Transverse colon (tissue), 4 donors: ENCODE measurements around the gene CHRND. TPM values are rescaled to one million over a fixed set of nuclear protein-coding genes. Genes with fewer than 3 reads are reported as not detected.

ENCODE experiments used
- DNase-seq: peaks from one replicate; pipeline ENCODE4 v3.0.0-alpha.2; 2019
- H3K27ac ChIP-seq, 4 donors: fragments of 200-600 bp; sonication (generic); 2 replicates each; pipeline ENCODE4 v1.5.1; 2016 to 2018; ENCODE audit warnings: inconsistent platforms in 4 of 4
- H3K27me3 ChIP-seq: fragments of 200-600 bp; sonication (generic); 2 replicates; pipeline ENCODE4 v1.5.1; 2017; ENCODE audit warnings: inconsistent platforms
- H3K36me3 ChIP-seq, 4 donors: fragments of 200-600 bp; sonication (generic); 2 replicates each; pipeline ENCODE4 v1.5.1; 2017 to 2019; ENCODE audit warnings: inconsistent platforms in 4 of 4
- H3K4me1 ChIP-seq, 4 donors: fragments of 200-600 bp; sonication (generic); 2 replicates each; pipeline ENCODE4 v1.5.1; 2017 to 2020; ENCODE audit warnings: inconsistent platforms in 4 of 4
- H3K4me3 ChIP-seq, 4 donors: fragments of 200-600 bp; sonication (generic); 1 replicate in 1 of 4; 2 replicates in 3 of 4; pipeline versions ENCODE4 v1.5.1 to v1.6.1; 2017 to 2019; ENCODE audit warnings: inconsistent platforms in 4 of 4
- H3K9me3 ChIP-seq, 2 donors: fragments of 200-600 bp; sonication (generic); 2 replicates each; pipeline ENCODE4 v1.5.1; 2017 to 2019; ENCODE audit warnings: inconsistent platforms in 2 of 2
- CTCF ChIP-seq, 5 experiments: fragments of 200-600 bp in 3 of 5; fragments of 450-650 bp in 2 of 5; sonication (generic) in 3 of 5; IDR thresholded peaks; 1 replicate in 2 of 5; 2 replicates in 3 of 5; pipeline ENCODE4 v1.5.1; 2016 to 2017; ENCODE audit warnings: antibody characterized with exemption in 5 of 5, inconsistent platforms in 3 of 5, mild to moderate bottlenecking in 2 of 5, moderate library complexity in 1 of 5
- EP300 ChIP-seq: sonication (generic); formaldehyde crosslinking; IDR thresholded peaks from one replicate; pipeline ENCODE4 v1.6.1; 2017; ENCODE audit warnings: antibody characterized with exemption, low read depth
- POLR2A ChIP-seq: fragments of 450-650 bp; IDR thresholded peaks from one replicate; pipeline ENCODE4 v1.6.1; 2016; ENCODE audit warnings: antibody characterized with exemption, mild to moderate bottlenecking, moderate library complexity
- POLR2AphosphoS5 ChIP-seq, 3 donors: sonication (generic); formaldehyde crosslinking; IDR thresholded peaks; one replicate each; pipeline ENCODE4 v1.6.1; 2016; ENCODE audit warnings: antibody characterized with exemption in 3 of 3
- WGBS, 2 donors: methylation state at CpG; one replicate each; pipeline ENCODE4 v1.1.5; 2018; ENCODE audit warnings: low coverage in 1 of 2; 5-methylcytosine and 5-hydroxymethylcytosine counted together
- in situ Hi-C, 4 donors: fragments of 200-750 bp; cut with MboI; loops; one replicate each; pipeline versions ENCODE4 v1.15.0 to v1.15.1; 2017; ENCODE audit warnings: low sequenced_read_pairs in 3 of 4, low pct_ligation_motif_present in 1 of 4, low pct_unique_long_range_greater_than_20kb in 1 of 4
- intact Hi-C: fragments of 100-400 bp; cut with DNase I; formaldehyde crosslinking; loops from one replicate; pipeline ENCODE4 v1.15.1; 2023; ENCODE audit warnings: low total_unique reads
- total RNA-seq, 4 donors: library from RNA; depleted of rRNA; stranded (reverse); fragments of >200 nt; gene quantifications; one replicate each; pipeline ENCODE4 v1.1.0, GENCODE V29; 2016

The CHRND gene
- total RNA-seq, 4 donors from 2014 or later = not detected

DNA sequence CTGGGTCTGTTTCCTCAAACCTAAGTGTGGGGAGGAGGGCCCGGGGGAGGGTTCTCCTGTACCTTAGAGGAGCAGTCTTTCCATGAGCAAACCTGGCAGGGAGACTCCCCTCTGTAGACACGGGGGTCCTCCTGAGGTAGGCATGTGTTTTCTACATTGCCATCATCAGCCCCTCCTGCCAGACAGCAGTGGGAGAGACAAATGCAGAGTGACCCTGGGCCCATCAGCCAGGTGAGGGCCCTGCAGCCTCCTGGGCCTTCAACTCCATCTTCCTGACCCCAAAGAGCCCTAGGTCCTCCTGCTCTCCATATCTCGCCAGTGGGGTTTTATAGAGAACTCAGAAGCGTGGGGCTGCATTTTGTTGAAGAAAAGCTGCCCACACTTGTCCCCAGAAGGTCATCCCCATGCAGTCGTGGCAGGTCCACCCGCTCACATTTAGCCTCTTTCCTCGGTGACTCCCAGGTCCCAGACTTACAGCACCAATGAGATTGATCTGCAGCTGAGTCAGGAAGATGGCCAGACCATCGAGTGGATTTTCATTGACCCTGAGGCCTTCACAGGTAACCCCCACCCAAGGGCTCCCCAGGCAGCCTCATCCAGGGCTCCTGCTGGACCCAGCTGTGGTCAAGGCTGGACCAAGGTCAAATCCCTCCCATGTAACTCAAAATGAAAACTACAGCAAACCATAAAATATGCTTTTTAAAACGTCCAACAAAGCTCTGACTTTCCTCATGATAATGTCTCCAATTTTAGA, 16.2 kb downstream of the CHRND start:
- Histone ChIP-seq H3K27me3 (peaks cover 33% of the 10 kb centered on the region), H3K4me3 (no peak overlapping the region), H3K4me1 (no peaks in the 10 kb centered on the region), H3K36me3 (no peaks in the 10 kb centered on the region), H3K27ac (no peak overlapping the region), H3K9me3 (no peaks in the 10 kb centered on the region)
- DNase-seq = no peak
- intact Hi-C loops = no loop called here
- 64% methylated on average over 9 of the region's 9 CpGs; no CpG with 5 or more reads in 1 of the 2 donors for whole genome bisulfite sequencing, 2 donors
- in situ Hi-C loops = no loop called here
- no peak for TF ChIP-seq POLR2A
- no peak for TF ChIP-seq POLR2AphosphoS5 (IDR thresholded peaks at IDR 0.05)
- TF ChIP-seq EP300 = no peak
- no peak for TF ChIP-seq CTCF (IDR thresholded peaks at IDR 0.05)

- Histone ChIP-seq H3K27me3 (peaks cover 26% of the 10 kb centered on the region), H3K4me1 (no peaks in the 10 kb centered on the region), H3K4me3 (no peak overlapping the region), H3K36me3 (no peaks in the 10 kb centered on the region), H3K9me3 (no peaks in the 10 kb centered on the region), H3K27ac (no peak overlapping the region)
- intact Hi-C loops (no loop called here), in situ Hi-C loops (no loop called here)
- TF ChIP-seq EP300 (no peak), POLR2AphosphoS5 (IDR thresholded peaks at IDR 0.05) (no peak), POLR2A (no peak), CTCF (IDR thresholded peaks at IDR 0.05) (no peak)
- WGBS, 2 donors = 88 to 90% methylated on average over 6 to 20 of the region's 20 CpGs
- DNase-seq = no peak
These were observed 16.9 kb downstream of the CHRND start for GRCh38 chr2:232542715-232543467.

GRCh38 chr2:232543491-232543890, 17.5 kb downstream of the CHRND start:
- TF ChIP-seq POLR2A = no peak
- TF ChIP-seq EP300 = no peak
- no peak for TF ChIP-seq POLR2AphosphoS5 (IDR thresholded peaks at IDR 0.05)
- TF ChIP-seq CTCF (IDR thresholded peaks at IDR 0.05) = no peak
- no peaks in the 10 kb centered on the region for H3K36me3 ChIP-seq
- H3K27ac ChIP-seq = no peak overlapping the region
- H3K4me3 ChIP-seq = no peak overlapping the region
- peaks cover 21% of the 10 kb centered on the region for H3K27me3 ChIP-seq
- in situ Hi-C loops (no loop called here), intact Hi-C loops (no loop called here)
- H3K9me3 ChIP-seq = no peaks in the 10 kb centered on the region
- H3K4me1 ChIP-seq = no peaks in the 10 kb centered on the region
- 94% methylated on average over 14 of the region's 14 CpGs; no CpG with 5 or more reads in 1 of the 2 donors for WGBS, 2 donors
- no peak for DNase-seq

DNA sequence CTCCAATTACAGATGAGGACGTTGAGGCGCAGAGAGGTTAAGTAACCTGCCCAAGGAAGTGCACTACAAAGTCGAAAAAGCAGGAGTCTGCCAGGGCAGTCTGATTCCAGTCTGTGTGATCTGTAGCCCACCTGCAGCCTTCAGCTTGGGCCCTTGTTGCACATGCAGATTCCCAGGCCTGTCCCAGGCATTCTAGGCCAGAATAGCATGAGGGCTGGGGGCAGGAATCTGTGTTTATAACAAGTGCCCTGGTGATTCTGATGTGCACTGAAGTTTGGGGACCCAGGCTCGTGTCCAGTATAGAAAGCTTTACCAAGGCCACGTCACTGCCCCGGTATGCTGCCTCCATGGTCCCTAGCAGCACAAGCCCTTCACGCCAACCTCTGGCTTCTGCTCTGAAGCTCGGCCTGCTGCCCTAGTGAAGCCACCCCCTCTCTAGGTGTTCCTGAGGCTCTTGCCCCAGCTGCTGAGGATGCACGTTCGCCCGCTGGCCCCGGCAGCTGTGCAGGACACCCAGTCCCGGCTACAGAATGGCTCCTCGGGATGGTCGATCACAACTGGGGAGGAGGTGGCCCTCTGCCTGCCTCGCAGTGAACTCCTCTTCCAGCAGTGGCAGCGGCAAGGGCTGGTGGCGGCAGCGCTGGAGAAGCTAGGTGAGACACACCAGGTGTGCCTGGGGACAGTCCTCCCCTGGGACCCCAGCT, 18.1 kb downstream of the CHRND start:
- no peak for TF ChIP-seq CTCF (IDR thresholded peaks at IDR 0.05)
- TF ChIP-seq EP300 = no peak
- TF ChIP-seq POLR2A = no peak
- no peak for TF ChIP-seq POLR2AphosphoS5 (IDR thresholded peaks at IDR 0.05)
- Histone ChIP-seq H3K36me3 (no peaks in the 10 kb centered on the region), H3K4me1 (peaks cover 0 to under 1% (median 0%) of the 10 kb centered on the region in 4 donors), H3K9me3 (no peaks in the 10 kb centered on the region), H3K27ac (no peak overlapping the region), H3K27me3 (peaks cover 18% of the 10 kb centered on the region), H3K4me3 (no peak overlapping the region)
- in situ Hi-C loops = no loop called here
- WGBS, 2 donors = 93% methylated on average over 19 of the region's 19 CpGs; no CpG with 5 or more reads in 1 of the 2 donors
- no peak for DNase-seq
- intact Hi-C loops = no loop called here
